Fibroblast of lung (primary cell): Measurements from ENCODE around the gene COL16A1.

ENCODE experiments used
- EZH2 ChIP-seq: IDR thresholded peaks from 2 replicates; pipeline ENCODE4 v1.5.1; 2012; ENCODE audit warnings: low read length, control low read depth, mild to moderate bottlenecking; ENCODE audit errors: missing control alignments
- TF ChIP-seq, protein P1 (sequence below), 2 donors: IDR thresholded peaks in 1 of 2; conservative IDR thresholded peaks in 1 of 2; 1 replicate in 1 of 2; 2 replicates in 1 of 2; pipeline ENCODE4 v1.5.1; 2011 to 2012; ENCODE audit warnings: low read length in 2 of 2, control low read depth in 1 of 2, inconsistent platforms in 1 of 2, low read depth in 1 of 2, mild to moderate bottlenecking in 1 of 2

DNA sequence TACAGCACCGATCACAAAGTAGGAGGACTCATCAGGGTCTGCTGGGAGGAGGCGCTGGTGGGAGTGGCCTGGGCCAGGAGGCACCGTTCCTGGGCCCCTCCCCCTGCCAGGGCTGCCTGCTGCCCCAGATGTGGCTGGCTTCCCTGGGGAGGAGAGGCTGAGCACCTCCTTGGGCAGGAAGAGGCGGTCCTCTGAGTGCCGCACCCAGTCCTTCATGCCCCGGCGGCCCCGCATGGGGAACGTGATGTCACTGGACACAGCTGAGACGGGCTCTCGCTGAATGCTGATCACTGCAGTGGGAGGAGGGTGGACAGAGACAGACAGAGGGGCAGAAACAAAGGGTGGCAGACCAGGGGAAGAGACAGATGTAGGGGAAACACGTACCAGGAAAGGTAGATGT, 35.5 kb upstream of the COL16A1 start:
- TF ChIP-seq, protein P1, sequence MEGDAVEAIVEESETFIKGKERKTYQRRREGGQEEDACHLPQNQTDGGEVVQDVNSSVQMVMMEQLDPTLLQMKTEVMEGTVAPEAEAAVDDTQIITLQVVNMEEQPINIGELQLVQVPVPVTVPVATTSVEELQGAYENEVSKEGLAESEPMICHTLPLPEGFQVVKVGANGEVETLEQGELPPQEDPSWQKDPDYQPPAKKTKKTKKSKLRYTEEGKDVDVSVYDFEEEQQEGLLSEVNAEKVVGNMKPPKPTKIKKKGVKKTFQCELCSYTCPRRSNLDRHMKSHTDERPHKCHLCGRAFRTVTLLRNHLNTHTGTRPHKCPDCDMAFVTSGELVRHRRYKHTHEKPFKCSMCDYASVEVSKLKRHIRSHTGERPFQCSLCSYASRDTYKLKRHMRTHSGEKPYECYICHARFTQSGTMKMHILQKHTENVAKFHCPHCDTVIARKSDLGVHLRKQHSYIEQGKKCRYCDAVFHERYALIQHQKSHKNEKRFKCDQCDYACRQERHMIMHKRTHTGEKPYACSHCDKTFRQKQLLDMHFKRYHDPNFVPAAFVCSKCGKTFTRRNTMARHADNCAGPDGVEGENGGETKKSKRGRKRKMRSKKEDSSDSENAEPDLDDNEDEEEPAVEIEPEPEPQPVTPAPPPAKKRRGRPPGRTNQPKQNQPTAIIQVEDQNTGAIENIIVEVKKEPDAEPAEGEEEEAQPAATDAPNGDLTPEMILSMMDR (conservative IDR thresholded peaks at IDR 0.05 in 1 of 2, IDR thresholded peaks at IDR 0.05 in 1 of 2; ENCODE audit: low read depth in 1 of 2, low read length in 2 of 2), result no peak
- TF ChIP-seq EZH2, result no peak
